ENCODE measurements around the gene MEAK7.

- TF ChIP-seq CTCF (conservative IDR thresholded peaks at IDR 0.05 in 1 of 2, IDR thresholded peaks at IDR 0.05 in 1 of 2; ENCODE audit: low read depth in 1 of 2, low read length in 2 of 2) (no peak), EZH2 (IDR thresholded peaks at IDR 0.05; ENCODE audit: low read length, missing control alignments) (no peak)
Observed at GRCh38 chr16:84511831-84512230, 7.4 kb upstream of the MEAK7 start.

All from fibroblast of lung (primary cell).